ENCODE data around the gene SLC44A3. TPM values are rescaled to one million over a fixed set of nuclear protein-coding genes. Genes with fewer than 3 reads are reported as not detected.

Gene SLC44A3
- total RNA-seq, 6 donors from 2014 or later: 6.3 to 24.2 (median 17.8) TPM

DNA sequence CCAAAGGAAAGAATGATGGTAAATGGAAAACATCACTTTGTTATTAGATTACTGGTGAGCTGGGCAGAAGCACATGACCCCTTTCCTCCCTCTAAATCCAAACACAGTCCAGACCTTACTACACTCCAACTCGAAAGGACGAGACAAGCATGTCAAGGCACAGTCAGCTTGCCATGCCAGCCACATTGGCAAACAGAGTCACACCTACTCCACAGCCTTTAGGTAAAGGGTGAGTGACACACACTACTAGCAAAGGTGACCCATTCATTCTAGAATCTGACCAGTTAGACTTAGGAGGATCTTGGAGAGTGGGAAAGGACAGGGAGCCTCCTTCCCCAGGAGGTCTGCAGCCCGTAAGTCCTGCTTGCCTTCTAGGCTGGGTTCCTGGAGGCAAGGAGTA lies 3.0 kb downstream of the SLC44A3 start:
- Histone ChIP-seq H3K4me3 (no peak overlapping the region), H3K9me3 (no peaks in the 10 kb centered on the region), H3K27me3 (no peaks in the 10 kb centered on the region), H3K4me1 (peaks cover 4 to 20% (median 9%) of the 10 kb centered on the region in 4 donors), H3K36me3 (no peaks in the 10 kb centered on the region), H3K27ac (no peak overlapping the region)
- ATAC-seq (ENCODE audit: low FRiP score in 2 of 2) (no peak), DNase-seq (no peak)
- no peak for TF ChIP-seq POLR2AphosphoS5 (IDR thresholded peaks at IDR 0.05)
- TF ChIP-seq, protein P1, sequence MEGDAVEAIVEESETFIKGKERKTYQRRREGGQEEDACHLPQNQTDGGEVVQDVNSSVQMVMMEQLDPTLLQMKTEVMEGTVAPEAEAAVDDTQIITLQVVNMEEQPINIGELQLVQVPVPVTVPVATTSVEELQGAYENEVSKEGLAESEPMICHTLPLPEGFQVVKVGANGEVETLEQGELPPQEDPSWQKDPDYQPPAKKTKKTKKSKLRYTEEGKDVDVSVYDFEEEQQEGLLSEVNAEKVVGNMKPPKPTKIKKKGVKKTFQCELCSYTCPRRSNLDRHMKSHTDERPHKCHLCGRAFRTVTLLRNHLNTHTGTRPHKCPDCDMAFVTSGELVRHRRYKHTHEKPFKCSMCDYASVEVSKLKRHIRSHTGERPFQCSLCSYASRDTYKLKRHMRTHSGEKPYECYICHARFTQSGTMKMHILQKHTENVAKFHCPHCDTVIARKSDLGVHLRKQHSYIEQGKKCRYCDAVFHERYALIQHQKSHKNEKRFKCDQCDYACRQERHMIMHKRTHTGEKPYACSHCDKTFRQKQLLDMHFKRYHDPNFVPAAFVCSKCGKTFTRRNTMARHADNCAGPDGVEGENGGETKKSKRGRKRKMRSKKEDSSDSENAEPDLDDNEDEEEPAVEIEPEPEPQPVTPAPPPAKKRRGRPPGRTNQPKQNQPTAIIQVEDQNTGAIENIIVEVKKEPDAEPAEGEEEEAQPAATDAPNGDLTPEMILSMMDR (IDR thresholded peaks at IDR 0.05): no peak
- no peak for TF ChIP-seq EP300 (IDR thresholded peaks at IDR 0.05)
- no peak for TF ChIP-seq POLR2A (IDR thresholded peaks at IDR 0.05)
- WGBS, 2 donors: 60 to 69% methylated on average over 3 of the region's 3 CpGs

DNA sequence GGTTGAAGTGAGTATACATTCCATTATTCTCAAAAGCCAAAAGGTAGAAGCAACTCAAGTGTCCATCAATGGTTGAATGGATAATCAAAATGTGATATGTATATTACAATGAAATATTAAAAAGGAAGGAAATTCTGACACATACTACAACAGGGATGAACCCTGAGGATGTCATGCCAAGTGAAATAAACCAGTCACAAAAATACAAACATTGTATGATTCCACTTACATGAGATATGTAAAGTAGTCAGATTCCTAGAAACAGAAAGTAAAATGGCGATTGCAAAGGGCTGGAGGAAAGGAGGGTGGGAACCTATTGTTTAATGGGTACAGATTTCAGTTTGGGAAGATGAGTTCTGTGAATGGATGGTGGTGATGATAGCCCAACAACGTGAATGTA lies 5.8 kb downstream of the SLC44A3 start:
- no peak overlapping the region for H3K4me3 ChIP-seq
- 78 to 81% methylated on average over 2 of the region's 2 CpGs for WGBS, 2 donors
- no peak overlapping the region for H3K27ac ChIP-seq
- no peaks in the 10 kb centered on the region for H3K27me3 ChIP-seq
- H3K36me3 ChIP-seq: peaks cover 0 to 4% (median 0%) of the 10 kb centered on the region in 4 donors
- H3K4me1 ChIP-seq: peaks cover 0 to 8% (median 4%) of the 10 kb centered on the region in 4 donors
- TF ChIP-seq POLR2A (IDR thresholded peaks at IDR 0.05) (no peak), EP300 (IDR thresholded peaks at IDR 0.05) (no peak), POLR2AphosphoS5 (IDR thresholded peaks at IDR 0.05) (no peak)
- TF ChIP-seq, protein P1 (IDR thresholded peaks at IDR 0.05): no peak
- no peaks in the 10 kb centered on the region for H3K9me3 ChIP-seq
- DNase-seq (no peak), ATAC-seq (ENCODE audit: low FRiP score in 2 of 2) (no peak)

DNA sequence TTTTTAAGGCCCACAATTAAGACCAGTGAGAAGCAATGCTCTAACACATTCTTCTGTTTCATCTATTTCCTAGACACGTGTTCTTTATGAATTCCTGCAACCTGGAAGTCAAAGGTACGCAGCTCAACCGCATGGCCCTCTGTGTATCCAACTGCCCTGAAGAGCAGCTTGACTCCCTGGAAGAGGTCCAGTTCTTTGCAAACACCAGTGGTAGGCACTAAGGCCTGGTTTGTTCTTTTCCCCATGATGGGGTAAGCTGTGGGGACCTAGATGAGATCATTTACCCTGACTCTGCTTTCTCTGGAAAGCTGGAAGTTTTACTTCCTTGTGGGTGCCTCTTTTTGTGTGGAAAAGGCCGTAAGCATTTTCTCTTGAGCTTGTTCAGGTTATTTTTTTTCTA lies 7.3 kb downstream of the SLC44A3 start:
- DNase-seq (peak in 1 of 2 donors; percentile 64), ATAC-seq (ENCODE audit: low FRiP score in 2 of 2) (peak in 1 of 2 donors; percentile 49)
- Histone ChIP-seq H3K4me1 (no peaks in the 10 kb centered on the region), H3K27me3 (no peaks in the 10 kb centered on the region), H3K4me3 (no peak overlapping the region), H3K9me3 (no peaks in the 10 kb centered on the region), H3K36me3 (peaks cover 0 to 4% (median 0%) of the 10 kb centered on the region in 4 donors), H3K27ac (no peak overlapping the region)
- 67 to 81% methylated on average over 4 of the region's 4 CpGs for WGBS, 2 donors
- no peak for TF ChIP-seq EP300 (IDR thresholded peaks at IDR 0.05)
- TF ChIP-seq, protein P1 (IDR thresholded peaks at IDR 0.05): no peak
- TF ChIP-seq POLR2A (IDR thresholded peaks at IDR 0.05): no peak
- TF ChIP-seq POLR2AphosphoS5 (IDR thresholded peaks at IDR 0.05): no peak

DNA sequence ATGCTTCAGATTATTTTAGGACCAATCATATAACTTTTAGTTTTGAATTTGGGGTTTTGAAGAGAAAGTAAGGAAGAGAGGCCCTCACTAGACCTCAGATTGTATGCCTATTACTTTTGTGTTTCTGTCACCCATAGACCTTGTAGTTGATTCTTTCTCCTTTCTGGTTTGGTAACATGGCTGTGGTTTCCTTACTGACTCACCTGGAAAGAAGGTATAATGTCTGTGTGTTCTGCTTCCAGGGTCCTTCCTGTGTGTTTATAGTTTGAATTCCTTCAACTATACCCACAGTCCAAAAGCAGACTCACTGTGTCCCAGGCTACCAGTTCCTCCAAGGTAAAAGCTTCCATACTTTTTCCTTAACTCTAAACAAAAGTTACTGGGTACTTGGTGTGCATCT lies 8.1 kb downstream of the SLC44A3 start:
- no peak for DNase-seq

More for the DNA sequence above, 8.1 kb downstream of the SLC44A3 start:
- peaks cover 0 to 4% (median 0%) of the 10 kb centered on the region in 4 donors for H3K36me3 ChIP-seq
- H3K27ac ChIP-seq: no peak overlapping the region
- no peaks in the 10 kb centered on the region for H3K9me3 ChIP-seq
- no peak for ATAC-seq (ENCODE audit: low FRiP score in 2 of 2)
- TF ChIP-seq, protein P1 (IDR thresholded peaks at IDR 0.05): no peak
- no peak for TF ChIP-seq POLR2AphosphoS5 (IDR thresholded peaks at IDR 0.05)
- TF ChIP-seq POLR2A (IDR thresholded peaks at IDR 0.05): no peak
- TF ChIP-seq EP300 (IDR thresholded peaks at IDR 0.05): no peak
- no peaks in the 10 kb centered on the region for H3K4me1 ChIP-seq
- H3K4me3 ChIP-seq: no peak overlapping the region
- no peaks in the 10 kb centered on the region for H3K27me3 ChIP-seq

Measured in upper lobe of left lung (tissue), 6 donors.